Ovary (tissue), 3 donors: ENCODE results near the gene EID2.

Experiments
- POLR2A ChIP-seq: fragments of 450-650 bp; IDR thresholded peaks from one replicate; pipeline ENCODE4 v1.6.1; 2017; ENCODE audit warnings: antibody characterized with exemption, mild to moderate bottlenecking, moderate library complexity
- TF ChIP-seq, protein P1 (sequence below), 3 donors: fragments of 450-650 bp in 2 of 3; fragments of 200-600 bp in 1 of 3; IDR thresholded peaks; one replicate each; pipeline versions ENCODE4 v1.5.1 to v1.8.0; 2016 to 2022; ENCODE audit warnings: antibody characterized with exemption in 3 of 3, mild to moderate bottlenecking in 1 of 3
- donor health status: DM: no; HTN: no; CAD: no.

DNA sequence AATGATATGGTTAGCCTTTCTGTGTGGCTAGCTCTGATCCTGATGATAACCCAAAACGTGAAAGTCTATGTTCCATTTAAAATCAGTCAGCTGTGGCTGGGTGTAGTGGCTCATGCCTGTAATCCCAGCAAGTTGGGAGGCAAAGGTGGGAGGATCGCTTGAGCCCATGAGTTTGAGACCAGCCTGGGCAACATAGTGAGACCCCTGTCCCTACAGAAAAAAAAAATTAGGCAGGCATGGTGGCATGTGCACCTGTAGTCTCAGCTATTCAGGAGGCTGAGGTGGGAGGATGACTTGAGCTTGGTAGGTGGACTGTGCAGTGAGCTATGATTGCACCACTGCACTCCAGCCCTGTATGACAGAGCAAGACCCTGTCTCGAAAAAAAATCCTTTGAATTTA lies 6.2 kb downstream of the EID2 start:
- TF ChIP-seq, protein P1, sequence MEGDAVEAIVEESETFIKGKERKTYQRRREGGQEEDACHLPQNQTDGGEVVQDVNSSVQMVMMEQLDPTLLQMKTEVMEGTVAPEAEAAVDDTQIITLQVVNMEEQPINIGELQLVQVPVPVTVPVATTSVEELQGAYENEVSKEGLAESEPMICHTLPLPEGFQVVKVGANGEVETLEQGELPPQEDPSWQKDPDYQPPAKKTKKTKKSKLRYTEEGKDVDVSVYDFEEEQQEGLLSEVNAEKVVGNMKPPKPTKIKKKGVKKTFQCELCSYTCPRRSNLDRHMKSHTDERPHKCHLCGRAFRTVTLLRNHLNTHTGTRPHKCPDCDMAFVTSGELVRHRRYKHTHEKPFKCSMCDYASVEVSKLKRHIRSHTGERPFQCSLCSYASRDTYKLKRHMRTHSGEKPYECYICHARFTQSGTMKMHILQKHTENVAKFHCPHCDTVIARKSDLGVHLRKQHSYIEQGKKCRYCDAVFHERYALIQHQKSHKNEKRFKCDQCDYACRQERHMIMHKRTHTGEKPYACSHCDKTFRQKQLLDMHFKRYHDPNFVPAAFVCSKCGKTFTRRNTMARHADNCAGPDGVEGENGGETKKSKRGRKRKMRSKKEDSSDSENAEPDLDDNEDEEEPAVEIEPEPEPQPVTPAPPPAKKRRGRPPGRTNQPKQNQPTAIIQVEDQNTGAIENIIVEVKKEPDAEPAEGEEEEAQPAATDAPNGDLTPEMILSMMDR (IDR thresholded peaks at IDR 0.05) = no peak
- TF ChIP-seq POLR2A = no peak
